GM12891 (cell line): ENCODE results near the gene SULF2.

ENCODE experiments used
- PAX5 ChIP-seq: IDR thresholded peaks from 2 replicates; pipeline ENCODE4 v1.6.1; 2011; ENCODE audit warnings: low read length, moderate library complexity, mild to moderate bottlenecking; ENCODE audit not compliant: insufficient read depth, severe bottlenecking
- POLR2A ChIP-seq: IDR thresholded peaks from 2 replicates; pipeline ENCODE4 v1.6.1; 2011; ENCODE audit warnings: low read depth, low read length, control low read depth
- POLR2AphosphoS5 ChIP-seq: IDR thresholded peaks from 2 replicates; pipeline ENCODE4 v1.6.1; 2011; ENCODE audit warnings: low read depth, low read length, control low read depth
- POU2F2 ChIP-seq: IDR thresholded peaks from 2 replicates; pipeline ENCODE4 v1.6.1; 2011; ENCODE audit warnings: low read depth, mild to moderate bottlenecking, control low read depth, low read length, moderate library complexity
- SPI1 ChIP-seq: IDR thresholded peaks from 2 replicates; pipeline ENCODE4 v1.6.1; 2011; ENCODE audit warnings: low read depth, low read length, control low read depth

DNA sequence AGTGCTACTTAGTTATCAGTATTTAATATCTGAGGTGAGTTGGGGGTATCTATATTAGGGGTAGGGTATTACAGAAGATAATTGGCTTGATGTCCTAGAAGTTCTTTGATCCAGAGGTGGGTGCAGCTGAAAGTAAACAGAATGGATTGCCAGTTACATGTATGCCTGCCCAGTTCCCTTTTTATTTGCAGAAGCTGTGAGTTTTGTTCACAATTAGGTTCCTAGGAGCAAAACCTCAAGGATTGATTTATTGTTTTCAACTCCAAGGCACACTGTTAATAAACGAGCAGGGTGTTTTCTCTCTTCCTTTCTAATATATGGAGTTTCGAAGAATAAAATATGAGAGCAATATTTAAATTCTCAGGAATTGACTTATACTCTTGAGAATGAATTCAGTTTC is 129.0 kb downstream of the SULF2 start:
- TF ChIP-seq POLR2A, result no peak
- no peak for TF ChIP-seq POLR2AphosphoS5
- peak; percentile 40; the same call in 1 of the 2 replicates for TF ChIP-seq SPI1
- TF ChIP-seq POU2F2, result no peak
- no peak for TF ChIP-seq PAX5
